HepG2 (cell line): ENCODE results near the gene C1orf198. TPM values are rescaled to one million over a fixed set of nuclear protein-coding genes. Genes with fewer than 3 reads are reported as not detected.

Experiments used
- ATAC-seq: fragments of 200-7000 bp; cut with Tn5 transposase; 3 replicates; pipeline ENCODE4 v1.9.1; 2020; ENCODE audit warnings: mild to moderate bottlenecking, moderate library complexity
- BruUV-seq: library from RNA; stranded (reverse); fragments of 400-500 nt; replicated peaks from 2 replicates; lab custom pipeline; 2021; lab: Mats Ljungman, UMichigan
- CTCF ChIA-PET: fragments of 300-600 bp; formaldehyde crosslinking; extraction: SDS; loops from one replicate; lab custom pipeline; 2021; ENCODE audit warnings: low total read pairs, inconsistent platforms, low intra/inter-chr PET ratio; lab: Yijun Ruan, JAX
- POLR2A ChIA-PET: fragments of 350-600 bp; sonication (Branson Sonifier 250); formaldehyde crosslinking; loops from one replicate; lab custom pipeline; 2020; ENCODE audit warnings: antibody characterized with exemption, inconsistent platforms; lab: Yijun Ruan, JAX
- DNase-seq: peaks from one replicate; pipeline ENCODE4 v3.0.0-alpha.2; 2015; ENCODE audit warnings: low spot score
- FAIRE-seq: peaks from 3 replicates; lab custom pipeline; 2011; peaks lifted over from hg19 to GRCh38; lab: Jason Lieb, UNC
- H2AFZ ChIP-seq: one replicate; pipeline ENCODE4 v1.6.1; 2011; ENCODE audit warnings: low read length, inconsistent platforms
- H3K27ac ChIP-seq: fragments of 300-600 bp; 3 replicates; pipeline ENCODE4 v1.8.0; 2011; ENCODE audit warnings: mixed run types, mild to moderate bottlenecking, mixed read lengths, low read length, inconsistent platforms; ENCODE audit not compliant: insufficient read depth; ENCODE audit errors: extremely low read length
- H3K27me3 ChIP-seq, 2 experiments: fragments of 200-600 bp in 1 of 2; 2 replicates in 1 of 2; 3 replicates in 1 of 2; pipeline versions ENCODE4 v1.6.0 to v1.8.0; 2011; ENCODE audit warnings: low read length in 2 of 2, mild to moderate bottlenecking in 2 of 2, moderate library complexity in 2 of 2, inconsistent platforms in 1 of 2; ENCODE audit not compliant: insufficient read depth in 2 of 2, control insufficient read depth in 1 of 2
- H3K36me3 ChIP-seq, 2 experiments: fragments of 200-600 bp in 1 of 2; replicated peaks in 1 of 2; 2 replicates in 1 of 2; 3 replicates in 1 of 2; pipeline versions ENCODE4 v1.5.1 to v1.8.0; 2011; ENCODE audit warnings: low read length in 2 of 2, inconsistent platforms in 1 of 2; ENCODE audit not compliant: insufficient read depth in 2 of 2, control insufficient read depth in 1 of 2
- H3K4me1 ChIP-seq: 2 replicates; pipeline ENCODE4 v1.5.1; 2012; ENCODE audit warnings: low read length, inconsistent platforms; ENCODE audit not compliant: insufficient read depth
- H3K4me2 ChIP-seq: 2 replicates; pipeline ENCODE4 v1.6.0; 2011; ENCODE audit warnings: low read depth, low read length, inconsistent platforms
- H3K4me3 ChIP-seq, 3 experiments: fragments of 200-600 bp in 1 of 3; sonication (generic), shearing (Covaris generic) in 1 of 3; replicated peaks in 1 of 3; 2 replicates each; pipeline ENCODE4 v1.5.1; 2011 to 2016; ENCODE audit warnings: low read length in 3 of 3, inconsistent platforms in 2 of 3, low read depth in 2 of 3, mild to moderate bottlenecking in 2 of 3, control low read depth in 1 of 3, mixed read lengths in 1 of 3; ENCODE audit not compliant: insufficient read depth in 1 of 3
- H3K79me2 ChIP-seq: one replicate; pipeline ENCODE4 v1.6.1; 2011; ENCODE audit warnings: low read length, inconsistent platforms; ENCODE audit not compliant: insufficient read depth
- H3K9ac ChIP-seq: 2 replicates; pipeline ENCODE4 v1.6.0; 2011; ENCODE audit warnings: mild to moderate bottlenecking, low read depth, low read length, inconsistent platforms; ENCODE audit not compliant: insufficient read depth
- H3K9me3 ChIP-seq: 2 replicates; pipeline ENCODE4 v1.5.1; 2012; ENCODE audit warnings: mild to moderate bottlenecking, low read length
- H4K20me1 ChIP-seq: 2 replicates; pipeline ENCODE4 v1.6.0; 2011; ENCODE audit warnings: inconsistent platforms, mild to moderate bottlenecking, low read length, moderate library complexity; ENCODE audit not compliant: insufficient read depth
- EHMT2 ChIP-seq: fragments of 200-600 bp; sonication (generic); IDR thresholded peaks from 2 replicates; pipeline ENCODE4 v1.7.0; 2017; ENCODE audit warnings: antibody characterized with exemption, low read depth, low read length, borderline replicate concordance
- HNRNPL ChIP-seq: fragments of 200-400 bp; formaldehyde crosslinking; IDR thresholded peaks from 2 replicates; pipeline ENCODE4 v1.6.1; 2017; ENCODE audit warnings: mild to moderate bottlenecking, low read depth, low read length
- MTA3 ChIP-seq: sonication (generic); formaldehyde crosslinking; IDR thresholded peaks from 2 replicates; pipeline ENCODE4 v1.4.0; 2020; ENCODE audit warnings: missing genetic modification reagents
- PAXIP1 ChIP-seq: sonication (generic); formaldehyde crosslinking; conservative IDR thresholded peaks from 2 replicates; pipeline ENCODE4 v1.4.0; 2020; ENCODE audit warnings: mild to moderate bottlenecking, missing genetic modification reagents, moderate library complexity
- SALL2 ChIP-seq: sonication (generic); formaldehyde crosslinking; IDR thresholded peaks from 2 replicates; pipeline ENCODE4 v1.8.1; 2023; ENCODE audit warnings: mild to moderate bottlenecking, missing genetic modification reagents, inconsistent platforms
- SMAD1 ChIP-seq: sonication (generic); formaldehyde crosslinking; IDR thresholded peaks from 2 replicates; pipeline ENCODE4 v1.4.0; 2020; ENCODE audit warnings: missing genetic modification reagents, low read depth, mild to moderate bottlenecking, borderline replicate concordance
- THYN1 ChIP-seq: sonication (generic); formaldehyde crosslinking; IDR thresholded peaks from 2 replicates; pipeline ENCODE4 v1.8.1; 2023; ENCODE audit warnings: low read depth, mild to moderate bottlenecking, moderate library complexity, missing genetic modification reagents, borderline replicate concordance
- ZNF512 ChIP-seq: sonication (generic); formaldehyde crosslinking; IDR thresholded peaks from 2 replicates; pipeline ENCODE4 v1.4.0; 2020; ENCODE audit warnings: mild to moderate bottlenecking, missing genetic modification reagents
- ZNF570 ChIP-seq: sonication (generic); formaldehyde crosslinking; IDR thresholded peaks from 2 replicates; pipeline ENCODE4 v1.4.0; 2020; ENCODE audit warnings: mild to moderate bottlenecking, missing genetic modification reagents, borderline replicate concordance
- ZNF615 ChIP-seq: sonication (generic); formaldehyde crosslinking; IDR thresholded peaks from 2 replicates; pipeline ENCODE4 v1.5.0; 2020; ENCODE audit warnings: mild to moderate bottlenecking, missing genetic modification reagents, borderline replicate concordance
- ZNF616 ChIP-seq: sonication (generic); formaldehyde crosslinking; IDR thresholded peaks from 2 replicates; pipeline ENCODE4 v1.5.0; 2020; ENCODE audit warnings: low read depth, mild to moderate bottlenecking, missing genetic modification reagents
- ZNF670 ChIP-seq: sonication (generic); formaldehyde crosslinking; IDR thresholded peaks from 2 replicates; pipeline ENCODE4 v1.8.0; 2022; ENCODE audit warnings: mild to moderate bottlenecking, missing genetic modification reagents, borderline replicate concordance
- ZNF709 ChIP-seq: sonication (generic); formaldehyde crosslinking; IDR thresholded peaks from 2 replicates; pipeline ENCODE4 v1.5.0; 2020; ENCODE audit warnings: mild to moderate bottlenecking, missing genetic modification reagents
- ZNF781 ChIP-seq: sonication (generic); formaldehyde crosslinking; IDR thresholded peaks from 2 replicates; pipeline ENCODE4 v1.5.1; 2020; ENCODE audit warnings: borderline replicate concordance, mild to moderate bottlenecking, missing genetic modification reagents; ENCODE audit errors: not compliant biosample characterization
- WGBS: methylation state at CpG from one replicate; pipeline ENCODE4 v1.1.6; 2017; ENCODE audit warnings: low lambda C conversion rate; 5-methylcytosine and 5-hydroxymethylcytosine counted together
- in situ Hi-C: cut with HindIII; loops from 2 replicates; pipeline ENCODE4 v1.10.0; 2017; ENCODE audit warnings: low pct_unique_long_range_greater_than_20kb; ENCODE audit not compliant: extremely low pct_ligation_motif_present
- intact Hi-C: fragments of 100-400 bp; cut with micrococcal nuclease; formaldehyde crosslinking; loops from one replicate; pipeline ENCODE4 v1.10.0; 2022; ENCODE audit not compliant: unreplicated experiment
- polyA plus RNA-seq, 8 experiments: library from polyadenylated mRNA; depleted of rRNA in 3 of 8; stranded (reverse) in 7 of 8; unstranded in 1 of 8; fragments of >200 nt; fragmentation: Illumina TruSeq in 4 of 8; extraction: Trizol in 4 of 8; gene quantifications; 2 replicates each; pipeline versions ENCODE4 v1.2.1 to v1.2.3, GENCODE V29; 2011 to 2016; ENCODE audit warnings: low read depth in 4 of 8, missing spikeins in 1 of 8, mixed read lengths in 1 of 8; ENCODE audit not compliant: insufficient read depth in 1 of 8
- total RNA-seq, 5 experiments: library from RNA; depleted of rRNA; stranded (reverse); fragments of >200 nt; fragmentation: Illumina TruSeq; extraction: Trizol; gene quantifications; 2 replicates each; pipeline ENCODE4 v1.2.3, GENCODE V29; 2016; ENCODE audit warnings: low read depth in 1 of 5

The C1orf198 gene
- total and polyA plus RNA-seq, 2 of the 13 experiments (the other 11 are each of a cell fraction or from before 2014, with no cell fraction given) = 12.7 to 13.4 TPM

GRCh38 chr1:230791986-230792564, 76.2 kb downstream of the C1orf198 start:
- Histone ChIP-seq H3K9ac (no peak overlapping the region), H4K20me1 (no peaks in the 10 kb centered on the region), H3K27ac (no peak overlapping the region), H3K27me3 (peaks cover 0 to 6% of the 10 kb centered on the region in 2 experiments; a peak in 2 of 5 replicates), H2AFZ (no peak overlapping the region), H3K9me3 (no peaks in the 10 kb centered on the region), H3K36me3 (no peaks in the 10 kb centered on the region), H3K79me2 (no peaks in the 10 kb centered on the region), H3K4me1 (peaks cover 37% of the 10 kb centered on the region), H3K4me3 (no peak overlapping the region), H3K4me2 (no peak overlapping the region)
- ChIA-PET CTCF (interaction anchor here (1.8 kb wide), 1 partner anchor 160 kb away, joined by 6 read pairs; no protein-coding TSS in a partner anchor), POLR2A (no interaction called here)
- no peak for ATAC-seq
- no peak for FAIRE-seq
- in situ Hi-C loops = loop anchor here (25.0 kb wide), 1 partner anchor 420 kb away; no protein-coding TSS in a partner anchor
- 36% methylated on average over 5 of the region's 5 CpGs for WGBS
- no TSS peak for BruUV-seq
- intact Hi-C loops = no loop called here
- no peak for DNase-seq
- TF ChIP-seq ZNF781 (CRISPR knock-in tag) (no peak), THYN1 (CRISPR knock-in tag) (no peak), ZNF512 (no peak), SMAD1 (no peak), ZNF670 (CRISPR knock-in tag) (no peak), ZNF615 (CRISPR knock-in tag) (no peak), ZNF616 (CRISPR knock-in tag) (no peak), PAXIP1 (CRISPR knock-in tag) (no peak), ZNF709 (no peak), EHMT2 (no peak), SALL2 (no peak), ZNF570 (CRISPR knock-in tag) (no peak), HNRNPL (no peak), MTA3 (CRISPR knock-in tag) (no peak)
